ENCODE data around the gene TDRD9. TPM values are rescaled to one million over a fixed set of nuclear protein-coding genes. Genes with fewer than 3 reads are reported as not detected.

Gene TDRD9
- polyA plus RNA-seq, 1 donor from 2014 or later: 15.9 TPM

DNA sequence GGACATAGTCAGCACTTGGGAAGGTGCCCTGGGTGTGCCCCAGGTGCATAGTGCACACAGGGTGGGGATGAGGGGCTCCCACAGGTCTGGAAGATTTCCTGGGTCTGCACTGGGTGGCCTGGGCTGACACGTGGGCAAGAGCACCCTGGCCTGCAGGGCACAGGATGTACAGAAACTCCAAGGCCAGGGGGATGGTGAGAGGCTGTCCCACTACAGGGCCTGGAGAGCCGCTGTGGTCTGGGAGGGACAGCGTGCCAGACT is 45.1 kb upstream of the TDRD9 start:
- no peaks in the 10 kb centered on the region for H3K79me2 ChIP-seq (replicated peaks; ENCODE audit: insufficient read depth, low read length)
- H2AFZ ChIP-seq (ENCODE audit: low read depth, low read length): no peak overlapping the region
- no peaks in the 10 kb centered on the region for H3F3A ChIP-seq (ENCODE audit: insufficient read depth, low read length, poor library complexity, severe bottlenecking)
- no peak overlapping the region for H3K4me3 ChIP-seq (ENCODE audit: low read length)
- H3K9me3 ChIP-seq (ENCODE audit: low read length): no peaks in the 10 kb centered on the region
- H3K27ac ChIP-seq (ENCODE audit: low read length): no peak overlapping the region
- H3K4me2 ChIP-seq (ENCODE audit: low read length): no peak overlapping the region
- H3K27me3 ChIP-seq (ENCODE audit: insufficient read depth, low read depth, low read length): no peaks in the 10 kb centered on the region
- H4K20me1 ChIP-seq (ENCODE audit: insufficient read depth): no peaks in the 10 kb centered on the region
- TF ChIP-seq RAD21 (conservative IDR thresholded peaks at IDR 0.05) (no peak), EZH2 (IDR thresholded peaks at IDR 0.05; ENCODE audit: borderline replicate concordance, insufficient read depth, low read length, poor library complexity, severe bottlenecking) (no peak), EP300 (conservative IDR thresholded peaks at IDR 0.05; ENCODE audit: poor library complexity, severe bottlenecking) (no peak), MXI1 (conservative IDR thresholded peaks at IDR 0.05; ENCODE audit: poor library complexity, severe bottlenecking) (no peak), POLR2AphosphoS5 (IDR thresholded peaks at IDR 0.05) (no peak)
- H3K9me2 ChIP-seq (ENCODE audit: insufficient read depth, low read length): no peaks in the 10 kb centered on the region
- no peak overlapping the region for H3K9ac ChIP-seq (ENCODE audit: low read length)
- H3K36me3 ChIP-seq (ENCODE audit: insufficient read depth, low read length): no peaks in the 10 kb centered on the region

- H3K9me3 ChIP-seq (ENCODE audit: low read length): no peaks in the 10 kb centered on the region
- no peaks in the 10 kb centered on the region for H3K27me3 ChIP-seq (ENCODE audit: insufficient read depth, low read depth, low read length)
- H3K36me3 ChIP-seq (ENCODE audit: insufficient read depth, low read length): no peaks in the 10 kb centered on the region
- H4K20me1 ChIP-seq (ENCODE audit: insufficient read depth): no peaks in the 10 kb centered on the region
- no peaks in the 10 kb centered on the region for H3F3A ChIP-seq (ENCODE audit: insufficient read depth, low read length, poor library complexity, severe bottlenecking)
- H3K4me2 ChIP-seq (ENCODE audit: low read length): no peak overlapping the region
- H3K9ac ChIP-seq (ENCODE audit: low read length): no peak overlapping the region
- H3K79me2 ChIP-seq (replicated peaks; ENCODE audit: insufficient read depth, low read length): no peaks in the 10 kb centered on the region
- no peak for TF ChIP-seq TAF1 (IDR thresholded peaks at IDR 0.05; ENCODE audit: low read depth)
- no peak for TF ChIP-seq CTCF (IDR thresholded peaks at IDR 0.05; ENCODE audit: poor library complexity, severe bottlenecking)
- no peak for TF ChIP-seq EZH2 (IDR thresholded peaks at IDR 0.05; ENCODE audit: borderline replicate concordance, insufficient read depth, low read length, poor library complexity, severe bottlenecking)
- no peak for TF ChIP-seq SMC3 (conservative IDR thresholded peaks at IDR 0.05; ENCODE audit: poor library complexity)
- no peak for TF ChIP-seq RAD21 (conservative IDR thresholded peaks at IDR 0.05)
- TF ChIP-seq EP300 (conservative IDR thresholded peaks at IDR 0.05; ENCODE audit: poor library complexity, severe bottlenecking): no peak
- no peak for TF ChIP-seq POLR2AphosphoS5 (IDR thresholded peaks at IDR 0.05)
- no peak for TF ChIP-seq REST (IDR thresholded peaks at IDR 0.05; ENCODE audit: borderline replicate concordance)
- TF ChIP-seq MXI1 (conservative IDR thresholded peaks at IDR 0.05; ENCODE audit: poor library complexity, severe bottlenecking): no peak
- no peak overlapping the region for H2AFZ ChIP-seq (ENCODE audit: low read depth, low read length)
- no peaks in the 10 kb centered on the region for H3K9me2 ChIP-seq (ENCODE audit: insufficient read depth, low read length)
- H3K27ac ChIP-seq (ENCODE audit: low read length): no peak overlapping the region
- no peak overlapping the region for H3K4me3 ChIP-seq (ENCODE audit: low read length)
Observed at GRCh38 chr14:103884854-103885253, 43.4 kb upstream of the TDRD9 start.

- no peaks in the 10 kb centered on the region for H3K27me3 ChIP-seq (ENCODE audit: insufficient read depth, low read depth, low read length)
- H3K27ac ChIP-seq (ENCODE audit: low read length): no peak overlapping the region
- no peaks in the 10 kb centered on the region for H3F3A ChIP-seq (ENCODE audit: insufficient read depth, low read length, poor library complexity, severe bottlenecking)
- H3K9me3 ChIP-seq (ENCODE audit: low read length): no peaks in the 10 kb centered on the region
- TF ChIP-seq MXI1 (conservative IDR thresholded peaks at IDR 0.05; ENCODE audit: poor library complexity, severe bottlenecking): no peak
- no peak for TF ChIP-seq TAF1 (IDR thresholded peaks at IDR 0.05; ENCODE audit: low read depth)
- TF ChIP-seq EZH2 (IDR thresholded peaks at IDR 0.05; ENCODE audit: borderline replicate concordance, insufficient read depth, low read length, poor library complexity, severe bottlenecking): no peak
- TF ChIP-seq POLR2AphosphoS5 (IDR thresholded peaks at IDR 0.05): no peak
- no peak for TF ChIP-seq RAD21 (conservative IDR thresholded peaks at IDR 0.05)
- no peak for TF ChIP-seq EP300 (conservative IDR thresholded peaks at IDR 0.05; ENCODE audit: poor library complexity, severe bottlenecking)
- TF ChIP-seq SMC3 (conservative IDR thresholded peaks at IDR 0.05; ENCODE audit: poor library complexity): no peak
- TF ChIP-seq CTCF (IDR thresholded peaks at IDR 0.05; ENCODE audit: poor library complexity, severe bottlenecking): no peak
- no peak for TF ChIP-seq REST (IDR thresholded peaks at IDR 0.05; ENCODE audit: borderline replicate concordance)
- H3K36me3 ChIP-seq (ENCODE audit: insufficient read depth, low read length): no peaks in the 10 kb centered on the region
- H3K9me2 ChIP-seq (ENCODE audit: insufficient read depth, low read length): no peaks in the 10 kb centered on the region
- no peak overlapping the region for H2AFZ ChIP-seq (ENCODE audit: low read depth, low read length)
- no peak overlapping the region for H3K9ac ChIP-seq (ENCODE audit: low read length)
- no peaks in the 10 kb centered on the region for H4K20me1 ChIP-seq (ENCODE audit: insufficient read depth)
- H3K79me2 ChIP-seq (replicated peaks; ENCODE audit: insufficient read depth, low read length): no peaks in the 10 kb centered on the region
- H3K4me3 ChIP-seq (ENCODE audit: low read length): no peak overlapping the region
- H3K4me2 ChIP-seq (ENCODE audit: low read length): no peak overlapping the region
Observed at GRCh38 chr14:103885509-103885932, 42.7 kb upstream of the TDRD9 start.

All from neural cell (in vitro differentiated cells).